NOMO-1 (cell line): ENCODE measurements around the gene VARS2.

Source experiments
- DNase-seq, 2 experiments: peaks; one replicate each; lab custom pipeline; 2025; ENCODE audit not compliant: unreplicated experiment in 2 of 2; lab: John Stamatoyannopoulos, UW

VARS2 gene

DNA sequence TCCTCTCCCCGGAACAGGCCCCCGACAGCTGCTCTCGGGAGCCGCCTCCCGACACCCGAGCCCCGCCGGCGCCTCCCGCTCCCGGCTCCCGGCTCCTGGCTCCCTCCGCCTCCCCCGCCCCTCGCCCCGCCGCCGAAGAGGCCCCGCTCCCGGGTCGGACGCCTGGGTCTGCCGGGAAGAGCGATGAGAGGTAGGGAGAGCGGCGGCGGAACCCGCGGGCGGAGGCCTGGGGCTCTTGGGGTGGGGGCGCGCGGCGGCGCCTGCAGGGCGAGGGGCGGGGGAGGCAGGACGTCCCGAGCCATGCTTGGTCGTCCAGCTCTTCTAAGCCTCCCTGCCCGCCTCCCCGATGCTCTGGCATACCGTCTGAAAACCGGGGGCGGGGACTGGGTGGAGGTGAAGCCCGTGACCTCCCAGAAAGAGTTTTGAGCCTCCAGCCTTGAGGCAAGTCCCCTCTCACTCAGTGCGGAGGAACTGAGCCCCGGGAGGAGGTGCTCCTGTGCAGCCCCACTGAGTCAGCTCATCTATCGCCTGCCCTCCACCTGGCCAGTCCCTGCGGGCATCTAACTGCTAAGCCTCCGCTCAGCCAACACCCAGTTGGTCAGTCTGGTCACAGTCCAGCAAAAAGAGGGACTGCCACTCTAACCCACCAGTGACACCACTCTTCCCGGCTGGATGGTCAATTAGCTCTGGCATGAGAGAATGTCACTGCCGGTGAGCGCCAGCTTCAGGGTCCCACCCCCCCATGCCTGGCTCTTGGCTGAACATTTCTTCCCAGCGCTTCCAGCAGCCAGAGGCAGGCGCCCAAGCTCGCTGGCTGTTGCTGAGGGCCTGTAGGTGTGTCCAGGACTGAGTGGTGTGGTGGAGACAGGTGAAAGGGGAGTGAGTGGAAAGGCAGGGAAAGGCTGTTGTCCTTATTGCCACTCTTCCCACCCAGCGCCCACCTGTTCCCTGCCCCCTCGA lies 29.2 kb upstream of the VARS2 start:
- peak in 1 of 2 experiments; percentile 16 for DNase-seq

DNA sequence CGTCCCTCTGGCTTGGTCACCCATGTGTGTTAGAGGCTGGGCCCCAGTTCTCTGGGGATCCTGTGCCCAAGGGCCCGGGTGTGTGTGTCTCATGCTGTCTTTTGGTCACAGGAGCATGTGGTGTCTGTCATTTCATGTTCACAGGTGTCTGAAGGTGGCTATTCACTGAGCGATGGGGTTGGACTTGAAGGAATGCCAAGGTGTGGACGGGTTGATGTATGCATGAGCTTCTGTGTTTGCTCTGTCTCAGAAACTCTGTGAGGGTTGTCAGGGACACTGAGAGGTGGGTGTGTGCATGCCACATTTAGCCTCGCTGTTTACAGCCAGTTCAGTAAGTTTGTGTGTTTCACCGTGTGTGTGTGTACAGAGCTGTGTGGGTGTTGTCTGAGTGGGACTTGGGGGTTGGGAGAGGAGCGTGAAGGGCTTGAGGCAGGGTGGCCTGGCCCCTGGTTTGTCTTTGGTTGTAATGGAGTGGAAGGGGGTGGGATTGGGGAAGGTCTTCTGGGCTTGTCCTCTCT lies 28.5 kb upstream of the VARS2 start:
- DNase-seq, result no peak

DNA sequence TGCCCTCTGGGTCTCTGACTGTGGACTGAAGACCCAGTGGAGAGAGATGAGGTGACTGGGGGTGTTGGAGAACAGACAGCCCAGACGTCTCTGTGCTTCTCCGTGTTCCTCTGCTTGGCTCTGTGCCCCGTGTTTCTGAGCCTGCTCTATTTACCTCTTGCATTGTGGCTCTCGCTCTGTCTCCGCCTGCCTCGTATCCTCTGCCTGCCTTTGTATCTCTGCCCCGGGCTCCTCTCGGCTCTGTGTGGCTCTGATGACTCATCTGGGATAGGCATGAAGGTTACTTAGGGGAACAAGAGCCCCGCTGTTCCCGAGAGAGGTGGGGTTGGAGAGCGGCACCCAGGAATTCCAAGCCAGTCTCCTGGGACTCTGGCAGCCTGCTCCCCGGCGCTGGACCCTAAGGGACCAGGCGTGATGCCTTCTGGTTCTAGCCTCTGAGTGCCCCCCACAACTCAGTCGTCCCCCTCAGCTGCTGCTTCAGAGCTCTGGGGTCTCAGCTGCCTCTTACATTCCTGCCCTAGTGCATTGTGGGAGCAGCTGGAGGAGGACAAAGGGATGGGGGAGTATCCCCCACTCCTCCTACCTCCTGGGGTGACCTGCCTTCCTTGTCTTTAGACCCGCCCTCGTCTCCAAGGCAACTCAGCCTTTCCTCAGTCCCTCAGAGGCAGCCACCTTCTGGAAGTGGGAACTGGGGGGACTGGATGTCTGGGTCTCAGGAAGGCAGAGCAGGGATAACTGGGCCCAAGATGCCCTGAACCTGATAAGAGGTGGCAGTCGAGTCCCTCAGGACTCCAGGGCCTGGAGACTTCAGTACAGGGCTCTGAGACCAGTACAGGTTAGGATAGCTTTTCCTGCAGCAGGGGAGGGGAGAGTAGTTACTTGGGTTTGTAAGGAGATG lies 27.8 kb upstream of the VARS2 start:
- no peak for DNase-seq

DNA sequence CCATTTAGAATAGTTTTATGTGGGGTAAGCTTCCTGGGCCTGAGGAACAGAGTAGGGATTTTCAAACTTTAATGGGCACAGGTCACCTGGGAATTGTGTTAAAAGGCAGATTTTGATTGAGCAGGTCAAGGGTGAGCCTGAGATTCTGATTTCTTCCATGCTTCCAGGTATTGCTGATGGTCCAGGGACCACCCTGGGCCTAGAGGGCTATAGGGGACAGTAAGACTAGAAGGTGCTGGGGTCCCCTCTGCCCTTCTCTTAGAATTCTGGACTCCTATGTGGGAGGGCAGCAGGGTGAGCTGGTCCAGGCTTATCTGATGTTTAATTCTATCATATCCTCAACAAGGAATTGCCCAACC lies 27.2 kb upstream of the VARS2 start:
- DNase-seq, result no peak

DNA sequence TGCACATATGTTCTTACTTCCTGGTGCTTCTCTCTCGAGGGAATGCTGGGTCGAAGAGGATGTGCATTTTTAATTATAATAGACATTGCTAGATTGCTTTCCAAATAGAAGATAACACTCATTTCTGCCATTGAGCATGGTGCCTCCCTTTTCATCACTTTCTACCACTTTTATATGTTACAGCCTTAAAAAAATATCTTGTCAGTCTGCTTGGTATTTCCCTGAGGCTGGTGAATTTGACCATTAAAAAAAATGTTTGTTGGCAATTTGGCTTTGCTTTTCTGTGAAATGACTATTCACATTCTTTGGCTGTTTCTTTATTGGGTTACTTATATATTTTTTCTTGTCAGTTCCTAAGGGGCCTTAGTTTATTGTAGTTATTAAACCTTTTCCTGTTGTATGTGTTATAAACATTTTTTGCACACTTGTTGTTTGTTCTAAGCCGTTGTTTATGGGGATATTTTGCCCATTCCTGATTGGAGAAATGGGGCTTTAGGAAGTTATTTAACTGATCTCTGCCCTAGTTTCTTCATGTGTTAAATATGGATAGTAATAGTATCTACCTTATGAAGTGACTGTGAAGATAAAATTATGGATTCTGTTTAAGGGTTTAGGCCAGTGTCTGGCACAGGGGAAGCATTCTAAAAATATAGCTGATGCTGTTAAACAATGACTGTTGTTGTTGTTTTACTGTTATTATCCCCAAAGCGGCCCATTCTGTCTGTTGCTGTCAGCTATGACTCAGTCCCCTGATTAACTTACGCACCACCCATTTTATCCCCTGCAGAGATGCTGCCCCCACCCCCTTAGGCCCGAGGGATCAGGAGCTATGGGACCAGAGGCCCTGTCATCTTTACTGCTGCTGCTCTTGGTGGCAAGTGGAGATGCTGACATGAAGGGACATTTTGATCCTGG lies 25.9 kb upstream of the VARS2 start:
- no peak for DNase-seq

DNA sequence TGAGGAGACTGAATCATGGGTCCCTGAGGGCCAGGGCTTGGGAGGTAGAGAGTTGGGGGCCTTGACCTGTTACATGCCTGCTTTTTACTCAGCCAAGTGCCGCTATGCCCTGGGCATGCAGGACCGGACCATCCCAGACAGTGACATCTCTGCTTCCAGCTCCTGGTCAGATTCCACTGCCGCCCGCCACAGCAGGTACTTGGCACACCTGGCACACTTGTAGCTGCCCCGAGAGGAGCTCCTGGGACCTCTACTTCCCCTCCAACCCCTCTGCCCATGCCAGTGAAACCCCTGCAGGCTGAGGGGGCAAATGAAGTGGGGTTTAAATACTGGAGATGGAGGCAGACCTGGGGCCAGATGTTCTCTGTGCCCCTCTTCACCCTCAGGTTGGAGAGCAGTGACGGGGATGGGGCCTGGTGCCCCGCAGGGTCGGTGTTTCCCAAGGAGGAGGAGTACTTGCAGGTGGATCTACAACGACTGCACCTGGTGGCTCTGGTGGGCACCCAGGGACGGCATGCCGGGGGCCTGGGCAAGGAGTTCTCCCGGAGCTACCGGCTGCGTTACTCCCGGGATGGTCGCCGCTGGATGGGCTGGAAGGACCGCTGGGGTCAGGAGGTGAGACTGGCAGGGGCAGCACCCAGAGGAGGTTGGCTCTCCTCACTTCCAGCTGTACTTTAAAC lies 25.1 kb upstream of the VARS2 start:
- no peak for DNase-seq

DNA sequence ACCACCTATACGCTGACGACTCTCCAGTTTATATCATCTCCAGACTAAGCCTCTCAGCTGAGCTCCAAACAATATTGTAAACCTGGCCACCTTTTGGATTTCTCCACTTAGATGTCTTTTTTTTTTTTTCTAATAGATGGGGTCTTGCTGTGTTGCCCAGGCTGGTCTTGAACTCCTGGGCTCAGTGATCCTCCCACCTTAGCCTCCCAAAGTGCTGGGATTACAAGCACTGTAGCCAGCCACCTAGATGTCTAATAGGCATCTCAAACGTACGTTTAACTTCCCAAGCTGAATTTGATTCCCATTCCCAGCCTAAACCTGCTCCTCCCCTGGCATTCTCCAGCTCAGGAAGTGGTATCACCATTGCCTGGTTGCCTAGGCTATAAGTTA lies 24.5 kb upstream of the VARS2 start:
- DNase-seq, result no peak

DNA sequence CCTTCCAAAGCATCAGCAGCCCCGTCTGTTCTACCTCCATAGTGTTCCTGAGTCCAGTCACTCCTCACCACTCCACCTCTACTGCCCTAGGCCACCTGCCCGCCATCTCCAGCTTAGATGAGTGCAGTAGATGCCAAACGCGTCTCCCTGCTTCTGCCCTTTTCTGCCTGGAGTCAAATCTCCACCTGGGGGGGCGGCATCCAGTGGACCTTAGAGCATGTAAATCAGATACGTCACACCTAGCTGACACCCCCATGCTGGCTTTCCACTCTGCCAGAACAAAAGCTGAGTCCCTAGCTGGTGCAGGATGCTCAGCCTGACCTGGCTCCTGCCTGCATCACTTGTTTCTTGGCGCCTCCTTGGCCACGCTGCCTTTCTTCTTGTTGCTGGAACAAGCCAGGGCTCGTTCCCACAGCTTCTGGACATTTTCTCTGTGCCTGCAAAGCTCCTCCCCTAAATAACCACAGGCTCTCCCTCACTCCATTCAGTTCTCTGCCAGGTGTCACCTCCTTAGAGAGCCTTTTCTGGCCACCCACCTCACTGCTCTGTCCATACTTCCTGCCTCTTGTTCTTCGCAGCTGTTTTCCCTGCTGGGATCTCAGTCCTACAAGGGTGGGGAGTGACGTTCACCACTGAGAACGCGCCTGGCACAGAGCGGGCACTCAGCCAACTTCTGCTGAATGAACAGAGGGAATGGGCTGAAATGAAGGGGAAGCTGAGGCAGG lies 24.0 kb upstream of the VARS2 start:
- no peak for DNase-seq

DNA sequence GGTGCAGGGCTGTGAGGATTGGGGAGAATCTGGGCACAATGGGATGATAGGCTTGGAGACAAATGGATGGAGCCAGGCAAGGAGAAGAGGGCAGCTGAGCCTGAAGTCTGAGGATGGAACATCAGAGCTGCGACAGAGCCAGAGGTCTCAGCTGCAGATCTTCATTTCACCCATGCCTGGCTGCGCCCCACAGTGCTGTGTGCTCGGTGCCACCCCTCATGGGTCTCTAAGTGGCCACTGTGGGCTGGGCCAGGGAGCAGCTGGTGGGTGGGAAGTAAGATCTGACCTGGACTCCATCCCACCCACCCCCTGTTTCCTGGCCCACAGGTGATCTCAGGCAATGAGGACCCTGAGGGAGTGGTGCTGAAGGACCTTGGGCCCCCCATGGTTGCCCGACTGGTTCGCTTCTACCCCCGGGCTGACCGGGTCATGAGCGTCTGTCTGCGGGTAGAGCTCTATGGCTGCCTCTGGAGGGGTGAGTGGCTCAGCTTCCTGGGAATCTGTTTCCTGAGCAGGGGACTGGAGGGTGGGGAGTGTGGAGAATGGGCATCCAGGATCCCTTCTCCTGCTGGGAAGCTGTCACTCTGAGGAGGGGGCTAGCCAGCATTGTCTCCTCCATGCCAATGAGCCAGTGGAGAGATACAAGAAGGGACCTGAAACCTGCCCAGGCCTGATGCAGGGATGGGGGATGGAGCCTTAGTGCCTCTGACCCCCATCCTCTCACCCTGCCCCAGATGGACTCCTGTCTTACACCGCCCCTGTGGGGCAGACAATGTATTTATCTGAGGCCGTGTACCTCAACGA lies 23.2 kb upstream of the VARS2 start:
- no peak for DNase-seq

DNA sequence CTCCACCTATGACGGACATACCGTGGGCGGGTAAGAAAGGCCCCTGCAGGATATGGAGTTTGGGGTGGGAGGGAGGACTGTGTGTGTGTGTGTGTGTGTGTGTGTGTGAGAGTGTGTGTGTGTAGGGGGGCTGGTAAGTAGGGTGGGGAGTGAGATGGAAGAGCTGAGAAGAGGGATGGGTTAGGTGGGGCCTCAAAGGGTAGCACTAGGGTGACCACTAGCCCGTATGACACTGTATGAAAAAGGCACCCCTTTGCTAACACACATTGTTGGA lies 22.7 kb upstream of the VARS2 start:
- no peak for DNase-seq

DNA sequence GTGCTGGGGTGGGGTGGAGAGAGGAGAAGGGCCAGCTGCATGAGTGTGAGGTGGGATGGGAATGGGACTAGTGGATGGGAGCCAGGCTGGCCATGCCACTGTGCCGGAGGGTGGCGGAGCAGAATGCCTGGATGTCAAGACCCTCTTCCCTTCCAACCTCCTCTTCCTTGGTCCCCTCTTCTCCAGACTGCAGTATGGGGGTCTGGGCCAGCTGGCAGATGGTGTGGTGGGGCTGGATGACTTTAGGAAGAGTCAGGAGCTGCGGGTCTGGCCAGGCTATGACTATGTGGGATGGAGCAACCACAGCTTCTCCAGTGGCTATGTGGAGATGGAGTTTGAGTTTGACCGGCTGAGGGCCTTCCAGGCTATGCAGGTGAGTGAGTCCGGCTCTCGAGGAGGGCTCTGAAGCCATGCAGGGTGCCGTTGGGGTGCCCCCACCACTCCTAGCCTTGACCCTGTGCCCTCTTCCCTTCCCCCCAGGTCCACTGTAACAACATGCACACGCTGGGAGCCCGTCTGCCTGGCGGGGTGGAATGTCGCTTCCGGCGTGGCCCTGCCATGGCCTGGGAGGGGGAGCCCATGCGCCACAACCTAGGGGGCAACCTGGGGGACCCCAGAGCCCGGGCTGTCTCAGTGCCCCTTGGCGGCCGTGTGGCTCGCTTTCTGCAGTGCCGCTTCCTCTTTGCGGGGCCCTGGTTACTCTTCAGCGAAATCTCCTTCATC lies 22.1 kb upstream of the VARS2 start:
- DNase-seq, result peak in 1 of 2 experiments; percentile 30

DNA sequence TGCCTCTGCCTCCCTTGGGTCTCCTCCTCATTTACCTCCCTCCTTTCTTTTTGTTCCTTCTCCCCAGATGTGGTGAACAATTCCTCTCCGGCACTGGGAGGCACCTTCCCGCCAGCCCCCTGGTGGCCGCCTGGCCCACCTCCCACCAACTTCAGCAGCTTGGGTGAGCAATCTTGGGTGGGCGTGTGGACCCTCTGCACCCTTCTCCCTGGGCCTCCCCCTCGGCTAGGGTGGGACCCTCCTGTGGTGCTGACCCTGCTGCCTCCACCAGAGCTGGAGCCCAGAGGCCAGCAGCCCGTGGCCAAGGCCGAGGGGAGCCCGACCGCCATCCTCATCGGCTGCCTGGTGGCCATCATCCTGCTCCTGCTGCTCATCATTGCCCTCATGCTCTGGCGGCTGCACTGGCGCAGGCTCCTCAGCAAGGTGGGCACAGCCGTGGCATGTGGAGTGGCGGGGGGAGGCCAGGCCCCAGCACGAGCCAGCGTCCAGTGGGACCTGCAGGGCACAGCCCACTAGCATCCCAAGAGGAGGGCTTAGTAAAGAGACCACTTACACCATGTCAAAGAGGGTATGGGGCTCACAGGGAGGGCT lies 20.9 kb upstream of the VARS2 start:
- DNase-seq, result no peak

DNA sequence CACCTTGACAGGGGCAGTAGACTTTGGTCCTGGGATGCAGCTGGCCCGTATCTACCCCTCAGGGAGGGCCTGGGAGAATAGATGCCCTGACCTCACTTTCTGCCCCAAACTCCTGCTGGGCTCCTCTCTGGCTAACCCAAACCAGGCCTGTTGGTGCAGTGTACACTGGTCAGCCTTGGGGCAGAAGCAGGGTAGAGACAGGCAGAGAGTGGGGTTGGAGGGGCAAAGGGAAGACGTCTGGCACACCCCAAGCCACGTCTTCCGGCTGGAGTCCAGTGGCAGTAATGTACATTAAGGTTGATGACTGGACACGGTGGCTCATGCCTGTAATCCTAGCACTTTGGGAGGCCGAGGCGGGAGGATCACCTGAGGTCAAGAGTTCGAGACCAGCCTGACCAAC lies 20.4 kb upstream of the VARS2 start:
- DNase-seq, result no peak

DNA sequence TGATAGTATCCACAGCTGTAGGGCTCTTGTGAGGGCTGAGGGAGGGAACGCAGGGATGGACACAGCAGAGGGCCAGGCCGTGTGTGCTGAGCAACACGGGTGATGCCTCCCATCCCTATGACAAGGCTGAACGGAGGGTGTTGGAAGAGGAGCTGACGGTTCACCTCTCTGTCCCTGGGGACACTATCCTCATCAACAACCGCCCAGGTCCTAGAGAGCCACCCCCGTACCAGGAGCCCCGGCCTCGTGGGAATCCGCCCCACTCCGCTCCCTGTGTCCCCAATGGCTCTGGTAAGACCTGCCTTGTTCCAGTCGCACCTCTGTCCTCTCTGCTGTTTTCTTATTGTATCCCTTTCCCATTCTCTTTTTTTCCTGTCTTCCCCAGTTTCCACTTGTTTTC lies 19.7 kb upstream of the VARS2 start:
- DNase-seq, result no peak

DNA sequence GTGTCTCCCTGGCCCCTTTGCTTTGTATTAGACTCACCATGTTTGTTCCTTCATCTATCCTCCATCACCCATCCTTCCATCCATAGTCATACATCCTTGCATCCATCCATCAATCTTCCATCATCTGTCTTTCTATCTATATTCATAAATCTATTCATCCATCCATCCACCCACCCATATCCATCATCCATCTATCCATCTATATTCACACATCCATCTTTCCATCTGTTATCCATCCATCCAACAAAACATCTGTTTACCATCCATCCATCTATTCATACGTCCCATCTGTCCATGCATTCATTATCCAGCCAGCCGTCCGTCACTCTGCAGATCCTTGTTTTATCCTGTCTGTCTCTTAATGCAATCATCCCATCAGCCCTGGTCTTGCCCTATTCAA lies 19.1 kb upstream of the VARS2 start:
- DNase-seq, result no peak

DNA sequence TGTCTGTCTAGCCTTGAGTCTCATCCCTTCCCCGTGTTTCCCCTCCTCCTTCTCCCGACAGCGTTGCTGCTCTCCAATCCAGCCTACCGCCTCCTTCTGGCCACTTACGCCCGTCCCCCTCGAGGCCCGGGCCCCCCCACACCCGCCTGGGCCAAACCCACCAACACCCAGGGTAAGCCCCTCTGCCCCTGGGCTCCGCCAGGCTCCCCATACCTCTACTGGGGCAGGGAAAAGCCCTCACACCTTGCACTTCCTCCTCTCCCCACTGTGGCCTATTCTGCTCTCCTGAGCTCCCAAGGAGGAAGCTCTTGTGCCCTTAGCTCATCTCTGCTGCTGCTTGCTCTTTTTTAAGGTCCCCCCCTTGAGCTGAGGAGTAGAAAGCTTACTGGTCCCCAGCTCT lies 18.7 kb upstream of the VARS2 start:
- no peak for DNase-seq

DNA sequence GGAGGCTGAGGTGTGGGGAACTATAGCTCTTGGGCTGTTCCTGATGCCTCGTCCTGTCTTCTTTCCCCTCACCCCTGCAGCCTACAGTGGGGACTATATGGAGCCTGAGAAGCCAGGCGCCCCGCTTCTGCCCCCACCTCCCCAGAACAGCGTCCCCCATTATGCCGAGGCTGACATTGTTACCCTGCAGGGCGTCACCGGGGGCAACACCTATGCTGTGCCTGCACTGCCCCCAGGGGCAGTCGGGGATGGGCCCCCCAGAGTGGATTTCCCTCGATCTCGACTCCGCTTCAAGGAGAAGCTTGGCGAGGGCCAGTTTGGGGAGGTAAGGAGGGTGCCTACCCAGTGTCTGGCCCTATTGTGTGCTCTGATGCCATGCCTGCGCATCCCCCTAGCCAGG lies 17.5 kb upstream of the VARS2 start:
- no peak for DNase-seq

DNA sequence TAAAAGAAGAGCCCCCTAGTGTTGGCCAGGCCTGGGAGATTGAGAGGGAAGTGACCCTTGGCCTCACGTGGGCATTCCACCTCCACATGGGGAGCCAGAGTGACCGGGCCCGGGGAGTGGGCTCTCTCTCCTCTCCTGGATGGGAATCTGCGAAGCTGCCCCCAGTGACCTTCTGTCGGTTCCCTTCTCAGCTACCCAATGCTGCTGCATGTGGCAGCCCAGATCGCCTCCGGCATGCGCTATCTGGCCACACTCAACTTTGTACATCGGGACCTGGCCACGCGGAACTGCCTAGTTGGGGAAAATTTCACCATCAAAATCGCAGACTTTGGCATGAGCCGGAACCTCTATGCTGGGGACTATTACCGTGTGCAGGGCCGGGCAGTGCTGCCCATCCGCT lies 16.2 kb upstream of the VARS2 start:
- DNase-seq, result no peak
